SK-N-SH (cell line): ENCODE data around the gene SPIC.

ENCODE experiments used
- EP300 ChIP-seq, 2 experiments: IDR thresholded peaks; 2 replicates each; pipeline versions ENCODE4 v1.4.0 to v1.6.1; 2012; ENCODE audit warnings: borderline replicate concordance in 1 of 2, low read depth in 1 of 2, low read length in 1 of 2
- EZH2phosphoT487 ChIP-seq: fragments of 200-600 bp; sonication (generic); IDR thresholded peaks from 2 replicates; pipeline ENCODE4 v1.6.1; 2017; ENCODE audit warnings: low read depth, mixed run types, mild to moderate bottlenecking, antibody characterized with exemption, moderate library complexity, borderline replicate concordance
- JUND ChIP-seq: IDR thresholded peaks from 2 replicates; pipeline ENCODE4 v1.4.0; 2012
- POLR2AphosphoS5 ChIP-seq: IDR thresholded peaks from 2 replicates; pipeline ENCODE4 v1.6.1; 2012; ENCODE audit warnings: low read depth, low read length
- RFX5 ChIP-seq: IDR thresholded peaks from 2 replicates; pipeline ENCODE4 v1.6.1; 2012; ENCODE audit warnings: mild to moderate bottlenecking, improper control_type of control experiment, low read length
- TF ChIP-seq, protein P1 (sequence below): IDR thresholded peaks from 2 replicates; pipeline ENCODE4 v1.4.0; 2012; ENCODE audit warnings: low read depth, borderline replicate concordance
- TF ChIP-seq, protein P2 (sequence below): IDR thresholded peaks from 2 replicates; pipeline ENCODE4 v1.4.0; 2012; ENCODE audit warnings: low read depth
- TF ChIP-seq, protein P3 (sequence below): fragments of 200-600 bp; sonication (generic); IDR thresholded peaks from 2 replicates; pipeline ENCODE4 v1.6.1; 2017; ENCODE audit warnings: antibody characterized with exemption, mild to moderate bottlenecking, moderate library complexity
- TF ChIP-seq, protein P4 (sequence below): fragments of 150-350 bp; IDR thresholded peaks from 2 replicates; pipeline ENCODE4 v1.6.1; 2016; ENCODE audit warnings: mild to moderate bottlenecking, low read depth, low read length
- TF ChIP-seq, protein P5 (sequence below): IDR thresholded peaks from 2 replicates; pipeline ENCODE4 v1.6.1; 2012; ENCODE audit warnings: mild to moderate bottlenecking, low read depth, low read length, moderate library complexity

DNA sequence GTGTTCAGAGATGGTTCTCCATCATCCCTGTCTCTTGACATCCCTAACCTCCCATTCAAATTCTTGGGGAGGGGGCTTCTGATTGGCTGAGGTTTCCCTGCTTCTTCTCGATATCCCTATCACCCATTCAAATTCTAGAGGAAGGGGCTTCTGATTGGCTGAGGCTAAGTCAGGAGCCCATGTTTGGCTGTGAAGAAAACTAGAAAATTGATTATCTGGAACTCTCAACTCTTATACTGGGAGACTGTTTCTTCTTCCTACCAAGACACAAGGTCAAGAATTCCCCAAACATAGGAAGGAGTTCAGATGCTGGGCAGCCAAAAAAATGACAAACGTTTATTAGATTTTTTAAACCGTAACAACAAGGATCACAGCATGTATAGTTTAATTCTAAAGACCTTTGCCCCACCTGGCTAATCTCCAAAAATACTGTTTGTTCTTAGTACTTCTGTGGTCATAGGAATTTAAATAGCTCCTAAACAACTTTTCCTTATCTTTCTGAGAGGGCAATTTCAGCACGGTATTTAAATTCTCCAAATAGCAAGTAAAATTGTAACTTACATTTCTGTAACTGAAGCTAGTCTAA lies 26.4 kb downstream of the SPIC start:
- TF ChIP-seq EZH2phosphoT487 (no peak), POLR2AphosphoS5 (no peak), EP300 (IDR thresholded peaks at IDR 0.05; ENCODE audit: borderline replicate concordance in 1 of 2, low read depth in 1 of 2, low read length in 1 of 2) (no peak), RFX5 (no peak), JUND (no peak)
- TF ChIP-seq, protein P1, sequence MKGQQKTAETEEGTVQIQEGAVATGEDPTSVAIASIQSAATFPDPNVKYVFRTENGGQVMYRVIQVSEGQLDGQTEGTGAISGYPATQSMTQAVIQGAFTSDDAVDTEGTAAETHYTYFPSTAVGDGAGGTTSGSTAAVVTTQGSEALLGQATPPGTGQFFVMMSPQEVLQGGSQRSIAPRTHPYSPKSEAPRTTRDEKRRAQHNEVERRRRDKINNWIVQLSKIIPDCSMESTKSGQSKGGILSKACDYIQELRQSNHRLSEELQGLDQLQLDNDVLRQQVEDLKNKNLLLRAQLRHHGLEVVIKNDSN, result no peak
- TF ChIP-seq, protein P2, sequence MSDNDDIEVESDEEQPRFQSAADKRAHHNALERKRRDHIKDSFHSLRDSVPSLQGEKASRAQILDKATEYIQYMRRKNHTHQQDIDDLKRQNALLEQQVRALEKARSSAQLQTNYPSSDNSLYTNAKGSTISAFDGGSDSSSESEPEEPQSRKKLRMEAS, result no peak
- TF ChIP-seq, protein P3, sequence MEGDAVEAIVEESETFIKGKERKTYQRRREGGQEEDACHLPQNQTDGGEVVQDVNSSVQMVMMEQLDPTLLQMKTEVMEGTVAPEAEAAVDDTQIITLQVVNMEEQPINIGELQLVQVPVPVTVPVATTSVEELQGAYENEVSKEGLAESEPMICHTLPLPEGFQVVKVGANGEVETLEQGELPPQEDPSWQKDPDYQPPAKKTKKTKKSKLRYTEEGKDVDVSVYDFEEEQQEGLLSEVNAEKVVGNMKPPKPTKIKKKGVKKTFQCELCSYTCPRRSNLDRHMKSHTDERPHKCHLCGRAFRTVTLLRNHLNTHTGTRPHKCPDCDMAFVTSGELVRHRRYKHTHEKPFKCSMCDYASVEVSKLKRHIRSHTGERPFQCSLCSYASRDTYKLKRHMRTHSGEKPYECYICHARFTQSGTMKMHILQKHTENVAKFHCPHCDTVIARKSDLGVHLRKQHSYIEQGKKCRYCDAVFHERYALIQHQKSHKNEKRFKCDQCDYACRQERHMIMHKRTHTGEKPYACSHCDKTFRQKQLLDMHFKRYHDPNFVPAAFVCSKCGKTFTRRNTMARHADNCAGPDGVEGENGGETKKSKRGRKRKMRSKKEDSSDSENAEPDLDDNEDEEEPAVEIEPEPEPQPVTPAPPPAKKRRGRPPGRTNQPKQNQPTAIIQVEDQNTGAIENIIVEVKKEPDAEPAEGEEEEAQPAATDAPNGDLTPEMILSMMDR, result no peak
- TF ChIP-seq, protein P4, sequence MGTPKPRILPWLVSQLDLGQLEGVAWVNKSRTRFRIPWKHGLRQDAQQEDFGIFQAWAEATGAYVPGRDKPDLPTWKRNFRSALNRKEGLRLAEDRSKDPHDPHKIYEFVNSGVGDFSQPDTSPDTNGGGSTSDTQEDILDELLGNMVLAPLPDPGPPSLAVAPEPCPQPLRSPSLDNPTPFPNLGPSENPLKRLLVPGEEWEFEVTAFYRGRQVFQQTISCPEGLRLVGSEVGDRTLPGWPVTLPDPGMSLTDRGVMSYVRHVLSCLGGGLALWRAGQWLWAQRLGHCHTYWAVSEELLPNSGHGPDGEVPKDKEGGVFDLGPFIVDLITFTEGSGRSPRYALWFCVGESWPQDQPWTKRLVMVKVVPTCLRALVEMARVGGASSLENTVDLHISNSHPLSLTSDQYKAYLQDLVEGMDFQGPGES, result no peak
- TF ChIP-seq, protein P5, sequence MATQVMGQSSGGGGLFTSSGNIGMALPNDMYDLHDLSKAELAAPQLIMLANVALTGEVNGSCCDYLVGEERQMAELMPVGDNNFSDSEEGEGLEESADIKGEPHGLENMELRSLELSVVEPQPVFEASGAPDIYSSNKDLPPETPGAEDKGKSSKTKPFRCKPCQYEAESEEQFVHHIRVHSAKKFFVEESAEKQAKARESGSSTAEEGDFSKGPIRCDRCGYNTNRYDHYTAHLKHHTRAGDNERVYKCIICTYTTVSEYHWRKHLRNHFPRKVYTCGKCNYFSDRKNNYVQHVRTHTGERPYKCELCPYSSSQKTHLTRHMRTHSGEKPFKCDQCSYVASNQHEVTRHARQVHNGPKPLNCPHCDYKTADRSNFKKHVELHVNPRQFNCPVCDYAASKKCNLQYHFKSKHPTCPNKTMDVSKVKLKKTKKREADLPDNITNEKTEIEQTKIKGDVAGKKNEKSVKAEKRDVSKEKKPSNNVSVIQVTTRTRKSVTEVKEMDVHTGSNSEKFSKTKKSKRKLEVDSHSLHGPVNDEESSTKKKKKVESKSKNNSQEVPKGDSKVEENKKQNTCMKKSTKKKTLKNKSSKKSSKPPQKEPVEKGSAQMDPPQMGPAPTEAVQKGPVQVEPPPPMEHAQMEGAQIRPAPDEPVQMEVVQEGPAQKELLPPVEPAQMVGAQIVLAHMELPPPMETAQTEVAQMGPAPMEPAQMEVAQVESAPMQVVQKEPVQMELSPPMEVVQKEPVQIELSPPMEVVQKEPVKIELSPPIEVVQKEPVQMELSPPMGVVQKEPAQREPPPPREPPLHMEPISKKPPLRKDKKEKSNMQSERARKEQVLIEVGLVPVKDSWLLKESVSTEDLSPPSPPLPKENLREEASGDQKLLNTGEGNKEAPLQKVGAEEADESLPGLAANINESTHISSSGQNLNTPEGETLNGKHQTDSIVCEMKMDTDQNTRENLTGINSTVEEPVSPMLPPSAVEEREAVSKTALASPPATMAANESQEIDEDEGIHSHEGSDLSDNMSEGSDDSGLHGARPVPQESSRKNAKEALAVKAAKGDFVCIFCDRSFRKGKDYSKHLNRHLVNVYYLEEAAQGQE, result no peak
